ENCODE measurements around the gene ABCC1.
"Not testable (repeated sequence)": the region's sequence is repeated elsewhere in the genome, so short reads cannot be mapped to it uniquely, and the experiment has no call there.

ABCC1 gene

DNA sequence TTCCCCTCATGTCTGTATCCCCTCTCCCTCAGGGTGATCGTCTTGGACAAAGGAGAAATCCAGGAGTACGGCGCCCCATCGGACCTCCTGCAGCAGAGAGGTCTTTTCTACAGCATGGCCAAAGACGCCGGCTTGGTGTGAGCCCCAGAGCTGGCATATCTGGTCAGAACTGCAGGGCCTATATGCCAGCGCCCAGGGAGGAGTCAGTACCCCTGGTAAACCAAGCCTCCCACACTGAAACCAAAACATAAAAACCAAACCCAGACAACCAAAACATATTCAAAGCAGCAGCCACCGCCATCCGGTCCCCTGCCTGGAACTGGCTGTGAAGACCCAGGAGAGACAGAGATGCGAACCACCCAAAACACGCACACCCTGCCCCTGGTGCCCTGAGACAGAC is 191.7 kb downstream of the ABCC1 start:
- no peak for DNase-seq (ENCODE audit: low read depth)

DNA sequence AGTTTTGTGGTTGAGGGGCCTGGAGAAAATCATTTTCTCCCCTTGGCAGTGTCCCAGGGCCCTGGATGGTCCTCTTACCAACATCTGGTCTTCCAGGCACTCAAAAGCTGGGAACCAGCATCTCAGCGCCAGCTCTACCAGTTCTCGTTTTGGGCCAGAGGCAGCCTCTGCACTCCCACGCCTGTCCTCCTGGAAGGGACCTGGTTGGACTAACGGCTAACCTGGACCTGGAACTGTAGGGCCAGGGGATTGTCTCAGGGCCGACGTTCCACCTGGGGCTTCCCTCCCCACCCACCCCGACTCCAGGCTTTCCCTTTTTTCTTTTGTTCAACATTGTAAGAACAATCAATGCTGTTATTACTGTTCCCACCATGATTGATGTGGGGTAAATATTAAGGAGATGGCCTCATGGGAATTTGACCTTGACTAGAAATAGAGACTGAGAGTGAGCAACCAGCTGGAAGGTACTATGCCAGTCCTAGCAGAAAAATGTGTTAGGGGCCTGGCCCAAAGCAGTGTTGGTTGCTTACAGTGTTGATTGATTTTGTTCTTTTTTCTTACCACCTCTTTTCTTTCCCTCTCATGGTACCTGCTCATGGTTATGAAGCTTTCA is 192.5 kb downstream of the ABCC1 start:
- no peak for DNase-seq (ENCODE audit: low read depth)

DNA sequence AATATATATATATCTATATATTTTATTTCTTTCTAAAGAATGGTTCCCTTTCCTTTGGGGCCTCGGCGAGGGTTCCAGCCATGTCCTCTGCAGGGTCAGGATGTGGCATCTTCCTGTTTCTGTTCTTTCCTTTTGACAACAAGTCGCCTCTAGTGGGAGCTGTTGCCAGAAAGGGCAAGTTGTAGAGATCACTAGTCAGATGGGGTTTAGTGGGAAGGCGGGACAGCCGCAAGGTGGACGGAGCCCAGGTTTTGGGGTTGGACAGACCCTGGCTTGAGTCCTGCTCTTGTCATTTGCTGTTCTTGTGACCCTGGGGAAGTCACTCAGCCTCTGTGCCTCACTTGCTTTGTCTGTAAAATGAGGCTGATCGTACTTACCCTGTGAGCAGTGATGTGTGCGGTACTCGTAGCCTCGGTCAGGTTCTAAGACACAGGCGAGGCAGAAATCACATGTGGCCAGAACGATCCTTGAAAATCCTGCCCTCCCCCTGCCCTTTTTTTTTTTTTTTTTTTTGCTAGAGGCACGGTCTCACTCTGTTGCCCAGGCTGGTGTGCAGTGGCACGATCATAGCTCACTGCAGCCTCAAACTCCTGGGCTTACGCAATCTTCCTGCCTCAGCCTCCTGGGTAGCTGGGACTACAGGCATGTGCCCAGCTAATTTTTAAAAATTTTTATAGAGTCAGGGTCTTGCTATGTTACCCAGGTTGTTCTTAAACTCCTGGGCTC is 193.8 kb downstream of the ABCC1 start:
- DNase-seq (ENCODE audit: low read depth), result no peak

DNA sequence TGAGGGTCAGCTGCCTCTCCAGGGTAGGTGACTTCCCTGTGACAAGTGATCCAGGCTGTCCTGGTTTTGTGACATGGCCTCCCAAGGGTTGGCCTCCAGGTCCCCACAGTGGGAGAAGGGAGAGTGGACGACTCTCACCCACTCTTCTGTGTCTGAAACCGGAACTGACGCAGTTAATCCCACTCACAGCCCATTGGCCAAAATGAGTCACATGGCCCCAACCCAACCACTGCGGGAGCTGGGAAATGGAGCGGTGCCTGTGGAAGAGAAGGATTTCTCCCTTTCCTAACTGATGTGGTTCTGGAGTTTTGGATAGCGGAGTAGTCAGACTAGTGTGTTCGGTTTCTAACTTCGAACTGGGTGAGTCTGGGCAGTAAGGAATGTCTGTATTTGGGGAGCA is 194.5 kb downstream of the ABCC1 start:
- DNase-seq (ENCODE audit: low read depth), result no peak

DNA sequence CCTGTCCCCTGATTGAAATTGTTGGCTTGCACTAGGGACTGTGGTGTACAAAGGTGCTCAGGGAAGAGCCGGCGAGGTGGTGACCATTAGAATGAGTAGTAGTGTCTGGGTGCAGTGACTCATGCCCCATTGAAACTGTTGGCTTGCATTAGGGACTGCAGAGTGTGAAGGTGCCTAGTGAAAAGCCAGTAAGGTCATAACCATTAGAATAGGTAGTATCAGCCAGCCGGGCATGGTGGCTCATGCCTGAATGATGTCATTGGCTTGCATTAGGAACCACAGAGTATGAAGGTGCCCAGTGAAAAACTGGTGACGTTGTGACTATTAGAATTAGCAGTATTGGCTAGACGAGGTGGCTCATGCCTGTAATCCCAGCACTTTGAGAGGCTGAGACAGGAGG is 195.0 kb downstream of the ABCC1 start:
- DNase-seq (ENCODE audit: low read depth), result no peak

DNA sequence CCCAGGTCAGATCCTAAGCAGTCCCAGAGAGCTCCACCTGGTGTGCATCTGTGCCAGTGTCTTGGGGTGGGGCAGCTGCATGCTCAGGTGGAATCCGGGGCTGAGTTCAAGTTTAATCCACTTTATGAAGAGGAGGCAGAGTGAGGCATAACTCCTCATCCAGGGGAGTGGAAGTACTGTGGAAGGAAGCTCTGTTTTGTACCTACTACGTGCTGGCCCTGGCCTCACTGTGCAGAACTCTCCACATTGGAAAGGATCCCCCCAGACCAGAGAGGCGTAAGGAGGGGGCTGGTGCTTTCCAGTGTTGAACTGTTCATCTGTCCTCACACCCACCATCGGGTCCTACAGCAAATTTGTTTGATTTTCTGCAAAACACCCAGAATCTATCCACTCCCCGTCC is 195.9 kb downstream of the ABCC1 start:
- DNase-seq (ENCODE audit: low read depth), result no peak

DNA sequence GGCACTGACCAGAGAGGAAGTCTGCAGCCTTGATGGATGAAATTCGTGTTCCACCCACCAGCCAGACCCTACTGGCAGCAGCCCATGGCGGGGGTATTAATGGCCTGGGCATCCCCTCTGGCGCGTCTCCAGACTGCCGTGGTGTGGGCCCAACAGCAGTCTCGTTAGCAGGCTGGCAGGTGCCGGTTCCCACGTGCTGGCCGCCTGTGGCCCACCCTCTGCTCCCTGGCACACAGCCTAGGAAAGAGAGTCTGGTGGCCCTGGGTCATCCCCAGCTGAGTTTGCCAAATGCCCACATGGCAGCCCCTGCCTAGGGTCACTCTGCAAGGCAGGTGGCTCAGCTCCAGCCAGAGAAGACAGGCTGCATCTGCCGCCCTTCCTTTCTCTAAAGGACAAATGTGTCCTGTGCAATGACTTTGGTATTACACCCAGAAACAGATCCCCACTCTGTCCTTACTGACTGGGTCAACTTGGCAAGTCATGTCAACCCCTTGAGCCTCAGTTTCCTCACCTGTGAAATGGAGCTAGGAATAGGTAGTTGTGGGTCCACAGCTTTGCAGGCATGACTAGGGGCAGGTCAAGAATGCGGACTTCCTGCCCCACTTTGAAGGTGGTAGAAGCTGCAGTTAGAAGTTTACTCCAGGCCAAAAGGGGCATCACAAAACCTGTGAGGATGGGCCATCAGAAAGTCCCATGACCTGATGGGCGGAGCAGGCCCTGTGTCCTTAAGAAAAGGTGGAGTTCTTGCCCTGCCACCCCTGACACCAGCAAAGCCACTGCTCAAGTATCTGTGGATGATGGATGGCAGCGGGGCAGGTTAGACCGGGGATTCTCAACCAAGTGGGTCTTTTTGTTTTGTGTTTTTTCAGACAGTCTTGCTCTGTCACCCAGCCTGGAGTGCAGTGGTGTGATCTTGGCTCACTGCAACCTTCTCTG is 197.2 kb downstream of the ABCC1 start:
- no peak for DNase-seq (ENCODE audit: low read depth)

DNA sequence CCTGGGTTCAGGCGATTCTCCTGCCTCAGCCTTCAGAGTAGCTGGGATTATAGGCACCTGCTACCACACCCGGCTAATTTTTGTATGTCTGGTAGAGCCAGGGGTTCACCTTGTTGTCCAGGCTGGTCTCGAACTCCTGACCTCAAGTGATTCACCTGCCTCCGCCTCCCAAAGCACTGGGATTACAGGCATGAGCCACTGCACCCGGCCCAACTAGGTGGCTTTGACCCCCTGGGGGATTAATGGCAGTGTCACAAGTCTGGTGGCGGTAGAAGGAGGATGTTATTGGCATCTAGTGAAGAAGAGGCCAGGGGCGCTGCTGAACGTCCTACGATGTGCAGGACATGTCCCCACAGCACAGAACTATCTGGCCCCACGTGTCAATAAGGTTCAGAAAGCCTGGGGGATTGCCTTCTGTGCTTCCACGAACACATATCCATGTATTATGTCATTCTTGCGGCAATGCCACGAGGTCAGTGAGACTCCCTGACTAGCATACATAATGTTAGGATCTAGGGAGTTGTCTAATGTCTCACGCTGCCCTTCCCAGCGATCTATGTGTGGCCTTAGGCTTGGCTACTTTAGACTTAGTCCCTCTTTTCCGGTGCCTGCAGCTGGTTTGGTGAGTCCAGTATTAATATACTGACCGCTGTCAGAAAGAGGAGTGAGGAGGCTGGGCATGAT is 198.0 kb downstream of the ABCC1 start:
- no peak for DNase-seq (ENCODE audit: low read depth)

DNA sequence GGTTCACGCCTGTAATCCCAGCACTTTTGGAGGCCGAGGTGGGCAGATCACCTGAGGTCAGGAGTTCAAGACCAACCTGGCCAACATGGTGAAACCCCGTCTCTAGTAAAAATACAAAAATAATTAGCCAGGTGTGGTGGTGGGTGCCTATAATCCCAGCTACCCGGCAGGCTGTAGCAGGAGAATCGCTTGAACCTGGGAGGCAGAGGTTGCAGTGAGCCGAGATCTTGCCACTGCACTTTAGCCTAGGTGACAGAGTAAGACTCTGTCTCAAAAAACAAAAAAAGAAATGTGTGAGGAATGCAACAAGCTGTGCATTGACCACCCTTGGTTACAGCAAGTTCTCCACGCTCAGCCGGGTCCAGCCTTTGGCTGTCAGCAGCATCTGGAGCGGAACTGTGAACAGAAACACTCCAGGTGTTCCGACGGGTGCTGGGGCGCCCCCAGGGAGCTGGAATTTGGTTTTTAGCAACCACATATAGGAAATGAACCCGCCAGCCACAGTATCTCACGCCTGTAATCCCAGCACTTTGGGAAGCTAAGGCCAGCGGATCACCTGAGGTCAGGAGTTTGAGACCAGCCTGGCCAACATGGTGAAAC is 198.7 kb downstream of the ABCC1 start:
- DNase-seq (ENCODE audit: low read depth), result not testable (repeated sequence)

DNA sequence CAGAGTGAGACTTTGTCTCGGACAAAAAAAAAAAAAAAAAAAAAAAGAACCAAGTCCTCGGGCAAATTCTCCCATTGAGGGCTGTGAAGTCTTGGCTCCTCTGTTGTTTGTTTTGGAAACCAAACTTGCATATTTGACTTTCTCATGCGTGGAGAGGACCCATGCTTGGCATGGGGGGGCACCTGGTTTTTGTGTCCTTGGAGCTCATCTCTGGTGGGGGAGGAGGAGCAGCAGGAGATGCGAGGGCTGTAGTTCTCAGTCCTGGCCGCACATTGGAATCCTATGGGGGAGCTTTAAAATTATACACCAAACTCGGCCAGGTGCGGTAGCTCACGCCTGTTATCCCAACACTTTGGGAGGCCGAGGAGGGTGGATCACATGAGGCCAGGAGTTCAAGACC is 199.3 kb downstream of the ABCC1 start:
- DNase-seq (ENCODE audit: low read depth), result no peak

DNA sequence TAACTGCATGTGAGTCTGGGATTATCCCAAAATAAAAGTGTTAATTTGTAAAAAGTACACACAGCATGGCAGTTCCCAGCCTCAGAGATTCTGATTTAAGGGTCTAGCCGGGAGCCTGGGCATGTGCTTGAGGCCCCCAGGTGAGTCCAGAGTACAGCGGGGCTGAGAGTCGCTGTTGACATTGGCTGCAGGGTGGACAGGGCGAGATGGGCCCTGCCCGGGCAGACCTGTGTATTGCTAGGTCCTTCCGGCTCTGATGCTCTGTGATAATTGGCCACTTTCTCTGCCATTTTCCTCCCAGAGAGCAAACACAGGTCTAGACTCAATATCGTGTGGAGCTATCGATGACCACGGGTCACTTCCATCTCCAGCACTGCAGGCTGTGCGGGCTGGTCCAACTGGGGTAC is 200.3 kb downstream of the ABCC1 start:
- no peak for DNase-seq (ENCODE audit: low read depth)

DNA sequence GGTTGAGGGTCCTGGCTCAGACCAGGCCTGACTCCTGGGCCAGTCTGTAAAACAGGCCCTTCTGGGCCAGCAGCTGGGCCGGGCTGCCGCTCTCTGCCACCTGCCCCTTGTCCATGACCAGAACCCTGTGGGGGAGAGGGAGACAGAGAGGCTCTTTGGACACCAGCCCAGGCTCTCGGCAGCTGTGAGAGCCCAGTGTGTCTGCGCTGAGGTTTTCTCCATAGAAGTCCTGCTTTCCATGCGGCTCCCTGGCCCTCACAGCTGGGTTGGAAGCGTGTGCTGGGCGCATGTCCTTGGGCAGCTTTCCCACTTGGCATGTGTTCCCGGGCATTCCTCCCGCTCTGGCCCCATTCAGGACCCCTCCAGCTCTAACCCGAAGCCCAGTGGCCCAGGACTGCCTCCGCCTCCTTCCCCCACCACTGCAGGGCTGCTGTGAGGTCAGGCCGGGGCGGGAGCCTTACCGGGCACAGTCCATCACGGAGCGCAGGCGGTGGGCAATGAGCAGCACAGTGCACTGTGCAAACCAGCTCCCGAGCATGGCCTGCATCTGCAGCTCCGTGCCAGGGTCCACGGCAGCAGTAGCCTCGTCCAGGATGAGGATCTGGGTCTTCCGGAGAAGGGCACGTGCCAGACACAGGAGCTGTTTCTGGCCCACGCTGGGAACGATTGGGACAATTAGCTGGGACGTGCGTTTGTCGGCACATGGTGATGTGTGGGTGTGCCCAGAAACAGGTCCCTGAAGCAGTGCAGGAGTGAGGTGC is 200.9 kb downstream of the ABCC1 start:
- DNase-seq (ENCODE audit: low read depth), result no peak

DNA sequence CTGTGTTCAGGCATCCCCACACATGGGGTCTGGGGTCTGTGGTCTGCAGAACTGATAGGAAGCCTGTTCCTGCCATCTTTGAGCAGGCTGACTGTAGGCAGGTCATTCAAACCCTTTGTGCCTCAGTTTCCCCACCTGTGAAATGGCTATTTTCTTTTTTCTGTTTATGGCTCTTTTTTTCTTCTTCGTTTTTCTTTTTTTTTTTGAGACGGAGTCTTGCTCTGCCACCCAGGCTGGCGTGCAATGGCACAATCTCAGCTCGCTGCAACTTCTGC is 201.4 kb downstream of the ABCC1 start:
- DNase-seq (ENCODE audit: low read depth), result no peak

DNA sequence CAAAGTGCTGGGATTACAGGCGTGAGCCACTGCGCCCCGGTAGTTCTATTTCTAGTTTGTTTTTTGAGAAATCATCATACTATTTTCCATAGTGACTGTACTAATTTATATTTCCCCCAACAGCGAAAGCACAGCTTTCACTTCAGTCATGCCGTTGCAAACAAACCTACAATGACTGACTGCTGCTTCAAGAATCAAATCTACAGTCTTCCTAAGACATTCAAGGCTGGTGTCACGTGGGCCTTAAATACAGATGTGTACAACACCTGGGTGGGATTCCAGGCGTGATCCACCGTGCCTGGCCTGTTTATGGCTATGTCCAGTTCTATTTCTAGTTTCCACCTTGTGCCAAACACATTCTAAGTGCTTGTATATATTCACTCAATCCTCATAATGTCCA is 201.9 kb downstream of the ABCC1 start:
- DNase-seq (ENCODE audit: low read depth), result peak; percentile 26

DNA sequence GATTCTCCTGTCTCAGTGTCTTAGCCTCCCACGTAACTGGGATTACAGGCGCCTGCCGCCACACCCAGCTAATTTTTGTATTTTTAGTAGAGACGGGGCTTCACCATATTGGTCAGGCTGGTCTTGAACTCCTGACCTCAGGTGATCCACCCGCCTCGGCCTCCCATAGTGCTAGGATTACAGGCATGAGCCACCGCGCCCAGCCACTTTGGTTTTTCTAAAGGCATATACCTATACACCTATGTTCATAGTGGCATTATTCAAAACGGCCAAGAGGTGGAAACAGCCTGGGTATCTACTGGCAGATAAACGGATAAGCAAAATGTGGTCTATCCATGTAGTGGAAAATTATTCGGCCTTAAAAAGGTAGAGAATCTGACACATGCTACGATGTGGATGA is 203.6 kb downstream of the ABCC1 start:
- DNase-seq (ENCODE audit: low read depth), result not testable (repeated sequence)

DNA sequence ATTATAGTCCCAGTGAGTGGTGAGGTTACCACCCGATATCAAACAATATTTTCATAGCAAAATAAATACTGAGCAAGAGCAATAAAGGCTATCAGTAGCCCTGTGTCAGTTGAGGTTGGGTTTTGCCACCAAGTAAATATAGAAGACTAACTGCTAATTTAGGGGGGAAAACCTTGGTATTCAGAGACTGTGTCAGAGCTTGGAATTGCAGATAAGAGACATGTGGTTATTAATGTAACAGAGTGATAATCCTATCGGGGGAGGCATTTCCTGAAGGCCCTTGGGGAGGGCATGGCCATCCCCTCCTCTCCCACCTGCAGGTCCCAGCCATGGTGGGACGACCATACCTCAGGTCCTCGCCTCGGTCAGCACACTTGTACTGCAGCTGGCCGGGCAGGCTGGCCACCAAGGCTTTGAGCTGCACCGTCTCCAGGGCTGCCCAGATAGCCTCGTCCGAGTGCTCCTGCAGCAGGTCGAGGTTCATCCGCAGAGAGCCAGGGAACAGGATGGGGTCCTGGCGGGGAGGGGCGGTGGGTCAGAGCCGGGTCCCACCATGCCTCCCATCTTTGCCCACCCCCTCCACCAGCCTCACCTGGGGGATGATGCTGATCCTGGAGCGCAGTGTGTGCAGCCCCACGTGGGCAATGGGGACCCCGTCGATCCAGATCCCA is 205.0 kb downstream of the ABCC1 start:
- no peak for DNase-seq (ENCODE audit: low read depth)

DNA sequence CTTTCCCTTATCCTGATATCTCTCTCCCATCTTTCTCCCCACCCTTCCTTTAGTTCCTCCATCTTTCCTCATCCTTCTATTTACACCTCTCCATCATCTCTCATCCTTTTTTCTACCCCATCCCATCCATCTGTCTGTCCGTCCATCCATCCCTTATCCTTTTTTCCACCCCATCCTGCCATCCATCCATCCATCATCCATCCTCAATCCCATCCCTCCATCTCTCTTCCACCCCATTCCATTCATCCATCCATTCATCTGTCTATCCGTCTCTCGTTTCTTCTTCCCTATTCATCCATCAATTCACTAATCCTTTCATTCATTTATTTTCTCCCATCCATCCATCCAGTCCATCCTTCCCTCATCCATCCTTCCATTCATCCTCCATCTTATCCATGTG is 205.8 kb downstream of the ABCC1 start:
- DNase-seq (ENCODE audit: low read depth), result no peak

DNA sequence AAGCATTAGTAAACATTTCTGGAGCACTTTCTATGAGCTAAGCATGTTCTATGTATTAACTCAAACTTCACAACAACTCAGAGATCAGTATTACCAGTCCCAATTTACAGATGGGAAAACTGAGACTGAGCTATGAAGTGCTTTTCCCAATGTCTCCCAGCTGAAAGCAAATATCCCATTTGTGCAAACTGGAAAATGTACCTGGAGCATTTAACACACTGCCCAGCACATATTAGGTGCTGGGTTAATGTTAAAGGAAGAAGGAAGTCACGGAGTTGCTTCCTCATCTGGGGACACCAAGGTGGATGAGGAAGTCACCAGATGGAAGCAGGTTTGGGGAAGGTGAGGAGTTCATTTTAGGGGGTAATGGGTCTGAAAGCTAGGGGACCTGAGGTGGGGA is 207.8 kb downstream of the ABCC1 start:
- no peak for DNase-seq (ENCODE audit: low read depth)

DNA sequence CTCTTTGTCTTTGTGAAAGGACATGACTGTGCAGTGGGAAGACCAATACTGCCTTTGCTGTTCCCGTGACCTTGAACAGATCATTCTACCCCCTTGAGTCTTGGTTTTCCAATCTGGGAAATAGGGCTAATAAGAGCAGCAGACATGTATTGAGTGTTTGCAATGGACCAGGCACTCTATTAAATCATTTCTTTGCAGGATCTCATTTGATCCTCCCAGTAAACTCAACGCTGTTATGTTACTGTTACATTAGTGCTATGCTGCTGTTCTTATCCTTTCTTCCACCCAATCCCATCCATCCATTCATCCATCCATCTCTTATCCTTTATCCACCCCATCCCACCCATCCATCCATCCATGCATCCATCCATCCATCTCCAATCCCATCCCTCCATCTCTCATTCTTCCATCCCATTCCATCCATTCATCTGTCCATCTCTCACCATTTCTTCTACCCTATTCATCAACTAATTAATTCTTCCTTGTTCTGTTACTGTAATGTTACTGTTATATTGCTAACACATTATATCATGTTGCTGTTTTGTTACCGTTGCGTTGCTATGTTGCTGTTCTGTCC is 208.8 kb downstream of the ABCC1 start:
- DNase-seq (ENCODE audit: low read depth), result no peak

DNA sequence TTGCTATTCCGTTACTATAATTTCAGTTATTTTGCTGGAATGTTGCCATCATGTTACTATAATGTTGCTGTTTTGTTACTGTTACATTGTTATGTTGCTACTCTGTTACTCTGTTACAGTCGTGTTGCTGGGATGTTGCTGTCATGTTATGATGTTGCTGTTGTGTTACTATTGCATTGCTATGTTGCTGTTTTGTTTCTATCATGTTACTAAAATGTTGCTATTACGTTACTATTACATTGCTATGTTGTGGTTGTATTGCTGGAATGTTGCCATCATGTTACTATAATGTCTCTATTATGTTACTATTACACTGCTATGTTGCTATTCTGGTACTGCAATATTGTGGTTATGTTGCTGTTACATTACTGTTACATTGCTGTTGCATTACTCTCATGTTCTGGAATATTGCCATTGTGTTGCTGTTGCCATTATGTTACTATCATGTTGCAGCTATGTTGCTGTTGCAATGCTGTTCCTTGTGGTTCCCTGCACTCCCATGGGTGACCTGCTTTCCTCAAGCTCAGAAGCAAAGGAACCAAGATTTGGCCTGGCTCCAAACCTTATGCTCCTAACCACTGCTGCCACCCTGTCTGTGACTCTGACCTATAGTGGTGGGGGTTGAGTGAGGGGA is 209.4 kb downstream of the ABCC1 start:
- peak; percentile 42 for DNase-seq (ENCODE audit: low read depth)

Data from amniotic epithelial cell (primary cell).